Suprapubic skin (tissue), 4 donors: Measurements from ENCODE around the gene TADA3.

Source experiments
- CTCF ChIP-seq, 2 donors: fragments of 200-600 bp in 1 of 2; fragments of 450-650 bp in 1 of 2; sonication (generic) in 1 of 2; IDR thresholded peaks; one replicate each; pipeline ENCODE4 v1.5.1; 2016 to 2019; ENCODE audit warnings: antibody characterized with exemption in 2 of 2, mild to moderate bottlenecking in 1 of 2, moderate library complexity in 1 of 2
- EP300 ChIP-seq: sonication (generic); formaldehyde crosslinking; IDR thresholded peaks from one replicate; pipeline ENCODE4 v1.6.1; 2017; ENCODE audit warnings: antibody characterized with exemption
- POLR2A ChIP-seq, 2 donors: fragments of 450-650 bp; IDR thresholded peaks; one replicate each; pipeline ENCODE4 v1.6.1; 2017; ENCODE audit warnings: antibody characterized with exemption in 2 of 2, mild to moderate bottlenecking in 2 of 2, moderate library complexity in 2 of 2
- POLR2AphosphoS5 ChIP-seq, 3 donors: sonication (generic); formaldehyde crosslinking; IDR thresholded peaks; one replicate each; pipeline ENCODE4 v1.6.1; 2017; ENCODE audit warnings: antibody characterized with exemption in 3 of 3

GRCh38 chr3:9750556-9751411, 41.5 kb downstream of the TADA3 start:
- TF ChIP-seq CTCF (IDR thresholded peaks at IDR 0.05) = no peak
- TF ChIP-seq POLR2A (IDR thresholded peaks at IDR 0.05) = no peak
- TF ChIP-seq EP300 = no peak
- TF ChIP-seq POLR2AphosphoS5 (IDR thresholded peaks at IDR 0.05) = no peak
